Measurements from ENCODE around the gene COMT. TPM values are rescaled to one million over a fixed set of nuclear protein-coding genes. Genes with fewer than 3 reads are reported as not detected.

Gene COMT
- total RNA-seq, 1 experiment from 2014 or later = 288 TPM

GRCh38 chr22:19979712-19980493 lies 38.3 kb downstream of the COMT start:
- no peak for DNase-seq (ENCODE audit: low read depth in 1 of 2, low spot score in 2 of 2)
- H3K9me3 ChIP-seq (replicated peaks) = no peaks in the 10 kb centered on the region
- no peak overlapping the region for H3K27ac ChIP-seq
- H3K4me3 ChIP-seq = no peak overlapping the region
- no peaks in the 10 kb centered on the region for H3K36me3 ChIP-seq
- peaks cover 10% of the 10 kb centered on the region for H3K4me1 ChIP-seq (replicated peaks)
- no peaks in the 10 kb centered on the region for H3K27me3 ChIP-seq (replicated peaks)

DNA sequence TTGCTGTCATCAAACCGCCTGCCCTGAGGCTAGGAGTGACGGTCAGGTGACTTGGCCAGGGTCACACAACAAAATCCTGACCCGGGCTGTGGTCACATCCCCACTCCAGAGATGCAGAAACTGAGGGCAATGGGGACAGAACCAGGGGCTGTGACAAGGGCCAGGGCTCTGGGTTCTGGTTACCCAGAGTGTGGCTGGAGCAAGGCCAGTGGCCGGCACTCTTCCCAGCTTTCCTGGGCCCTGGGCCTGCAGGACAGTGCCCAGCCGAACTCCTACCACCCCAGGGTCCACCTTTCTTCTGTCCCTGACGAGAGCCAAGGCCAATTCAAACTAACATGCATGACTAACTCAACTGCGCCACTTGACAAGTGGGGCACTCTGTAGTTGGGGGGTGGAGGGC lies 39.2 kb downstream of the COMT start:
- DNase-seq (ENCODE audit: low read depth in 1 of 2, low spot score in 2 of 2) = no peak

DNA sequence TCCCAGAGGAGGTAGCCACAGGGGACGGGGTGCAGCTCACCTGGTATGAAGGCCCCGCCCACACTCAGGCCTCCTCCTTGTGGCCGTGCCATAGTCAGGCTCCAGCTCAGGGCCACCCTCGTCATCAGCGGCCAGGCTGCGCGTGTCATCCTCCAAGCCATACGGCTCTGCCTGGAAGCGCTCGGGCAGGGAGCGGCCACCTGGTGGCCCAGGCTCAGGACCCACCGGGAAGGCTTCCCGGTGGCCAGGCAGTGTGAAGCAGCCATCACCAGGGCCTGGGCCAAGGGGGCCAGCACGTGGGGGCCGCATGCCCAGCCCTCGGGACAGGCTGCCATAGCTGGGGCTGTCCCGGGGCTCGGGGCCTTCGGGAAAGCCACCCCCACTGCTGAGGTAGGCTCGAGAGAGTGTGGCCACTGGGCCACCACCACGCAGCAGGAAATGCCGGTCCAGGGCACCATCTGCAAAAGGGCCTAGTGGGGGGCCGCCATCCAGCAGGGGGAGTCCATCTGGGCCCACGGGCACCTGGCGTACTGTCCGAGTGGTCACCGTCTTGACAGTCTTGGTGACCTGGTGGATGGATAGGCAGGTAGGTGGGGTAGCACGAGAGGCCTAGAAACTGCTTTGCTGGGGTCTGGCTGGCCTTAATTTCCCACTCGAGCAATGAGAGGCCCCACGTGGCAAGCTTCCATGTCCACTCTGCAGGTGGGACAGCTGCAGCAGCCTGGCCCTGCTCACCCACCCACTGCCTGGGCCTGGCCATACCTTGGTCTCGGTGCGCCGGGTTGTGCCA lies 39.8 kb downstream of the COMT start:
- H3K4me1 ChIP-seq (replicated peaks) = peaks cover 15% of the 10 kb centered on the region
- H3K36me3 ChIP-seq = no peaks in the 10 kb centered on the region
- H3K9me3 ChIP-seq (replicated peaks) = no peaks in the 10 kb centered on the region
- H3K4me3 ChIP-seq = no peak overlapping the region
- no peak for DNase-seq (ENCODE audit: low read depth in 1 of 2, low spot score in 2 of 2)
- no peak overlapping the region for H3K27ac ChIP-seq
- H3K27me3 ChIP-seq (replicated peaks) = no peaks in the 10 kb centered on the region

More for the DNA sequence above, 39.2 kb downstream of the COMT start:
- H3K27ac ChIP-seq = no peak overlapping the region
- H3K4me1 ChIP-seq (replicated peaks) = peaks cover 10% of the 10 kb centered on the region
- H3K9me3 ChIP-seq (replicated peaks) = no peaks in the 10 kb centered on the region
- no peaks in the 10 kb centered on the region for H3K27me3 ChIP-seq (replicated peaks)
- H3K4me3 ChIP-seq = no peak overlapping the region
- H3K36me3 ChIP-seq = no peaks in the 10 kb centered on the region

DNA sequence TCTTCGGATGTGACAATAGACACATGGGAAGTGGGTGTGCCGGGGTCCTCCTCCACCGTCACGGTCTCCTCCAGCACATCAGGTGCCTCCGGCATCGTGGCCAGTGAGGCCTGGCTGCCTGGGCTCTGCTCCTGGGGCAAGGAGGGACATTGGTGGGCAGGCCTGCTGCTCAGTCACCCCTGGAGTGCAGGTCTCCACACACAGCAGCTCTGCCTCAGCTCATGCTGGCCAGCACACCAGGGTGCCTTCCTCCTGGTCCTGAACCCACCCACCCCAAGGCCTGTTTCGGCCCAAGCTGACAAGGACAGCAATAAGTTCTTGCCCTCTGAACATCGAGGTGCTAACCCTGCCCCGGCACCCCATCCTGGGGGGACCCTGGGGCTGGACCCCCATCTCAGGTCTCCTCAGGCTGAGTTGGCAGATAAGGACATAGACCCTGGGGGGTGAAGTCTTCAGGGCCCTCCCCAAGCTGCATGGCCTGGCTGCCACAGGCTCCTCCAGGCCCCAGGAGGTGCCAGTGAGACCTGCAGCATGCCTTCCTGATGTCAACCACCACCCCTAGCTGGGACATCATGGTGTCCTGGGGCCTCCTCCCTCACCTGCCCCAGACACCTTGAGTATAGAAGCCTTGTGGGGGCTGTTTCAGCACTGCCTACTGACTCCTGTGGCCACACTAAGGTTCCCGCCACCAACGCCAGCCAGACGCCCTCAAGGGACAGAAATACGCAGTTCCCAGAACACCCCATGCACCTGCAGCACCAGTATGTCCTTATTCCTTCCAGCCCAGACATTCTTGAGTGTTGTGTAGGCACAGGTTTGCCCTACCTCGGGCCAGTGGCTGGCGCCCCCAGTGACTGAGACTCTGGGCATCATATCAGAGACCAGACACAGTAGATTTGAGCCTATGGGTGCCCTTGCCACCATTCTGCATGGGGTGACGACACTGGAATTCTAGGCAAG lies 40.7 kb downstream of the COMT start:
- peaks cover 21% of the 10 kb centered on the region for H3K4me1 ChIP-seq (replicated peaks)
- no peak overlapping the region for H3K27ac ChIP-seq
- DNase-seq (ENCODE audit: low read depth in 1 of 2, low spot score in 2 of 2) = no peak
- H3K36me3 ChIP-seq = no peaks in the 10 kb centered on the region
- H3K9me3 ChIP-seq (replicated peaks) = no peaks in the 10 kb centered on the region
- H3K4me3 ChIP-seq = no peak overlapping the region
- no peaks in the 10 kb centered on the region for H3K27me3 ChIP-seq (replicated peaks)

- Histone ChIP-seq H3K4me1 (replicated peaks) (peaks cover 21% of the 10 kb centered on the region), H3K4me3 (no peak overlapping the region), H3K9me3 (replicated peaks) (no peaks in the 10 kb centered on the region), H3K27ac (no peak overlapping the region), H3K27me3 (replicated peaks) (no peaks in the 10 kb centered on the region), H3K36me3 (no peaks in the 10 kb centered on the region)
- no peak for DNase-seq (ENCODE audit: low read depth in 1 of 2, low spot score in 2 of 2)
Observed at GRCh38 chr22:19982991-19983578, 41.5 kb downstream of the COMT start.

DNA sequence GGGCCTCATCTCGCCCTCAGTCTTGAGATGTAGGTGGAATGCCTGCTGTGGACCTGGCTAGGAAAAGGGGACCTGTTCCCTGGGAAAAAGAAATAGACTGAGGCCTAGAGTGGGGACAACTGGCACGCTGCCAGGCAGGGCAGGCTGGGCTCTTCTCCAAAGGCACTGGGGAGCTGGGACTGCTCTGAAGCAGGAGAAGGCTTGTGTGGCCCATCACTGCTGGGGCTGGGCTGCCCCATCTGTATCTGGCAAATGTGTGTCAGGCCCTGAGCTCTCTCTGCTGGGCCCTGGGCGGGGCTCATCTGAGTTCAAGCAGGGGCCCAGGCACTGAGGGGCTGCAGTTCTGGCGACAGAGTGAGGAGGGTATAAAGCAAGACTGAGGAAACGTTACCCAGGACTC lies 42.2 kb downstream of the COMT start:
- peaks cover 21% of the 10 kb centered on the region for H3K4me1 ChIP-seq (replicated peaks)
- H3K9me3 ChIP-seq (replicated peaks) = no peaks in the 10 kb centered on the region
- no peak overlapping the region for H3K4me3 ChIP-seq
- H3K36me3 ChIP-seq = no peaks in the 10 kb centered on the region
- H3K27ac ChIP-seq = no peak overlapping the region
- DNase-seq (ENCODE audit: low read depth in 1 of 2, low spot score in 2 of 2) = no peak
- no peaks in the 10 kb centered on the region for H3K27me3 ChIP-seq (replicated peaks)

GRCh38 chr22:19984201-19984753 lies 42.7 kb downstream of the COMT start:
- no peaks in the 10 kb centered on the region for H3K9me3 ChIP-seq (replicated peaks)
- H3K4me3 ChIP-seq = no peak overlapping the region
- DNase-seq (ENCODE audit: low read depth in 1 of 2, low spot score in 2 of 2) = peak in 1 of 2 experiments; percentile 68
- no peak overlapping the region for H3K27ac ChIP-seq
- H3K36me3 ChIP-seq = no peaks in the 10 kb centered on the region
- no peaks in the 10 kb centered on the region for H3K27me3 ChIP-seq (replicated peaks)
- peaks cover 21% of the 10 kb centered on the region for H3K4me1 ChIP-seq (replicated peaks)

GRCh38 chr22:19984851-19985811 lies 43.6 kb downstream of the COMT start:
- no peaks in the 10 kb centered on the region for H3K36me3 ChIP-seq
- DNase-seq (ENCODE audit: low read depth in 1 of 2, low spot score in 2 of 2) = no peak
- no peak overlapping the region for H3K4me3 ChIP-seq
- peaks cover 21% of the 10 kb centered on the region for H3K4me1 ChIP-seq (replicated peaks)
- no peaks in the 10 kb centered on the region for H3K27me3 ChIP-seq (replicated peaks)
- no peak overlapping the region for H3K27ac ChIP-seq
- no peaks in the 10 kb centered on the region for H3K9me3 ChIP-seq (replicated peaks)

GRCh38 chr22:19986011-19986409 lies 44.4 kb downstream of the COMT start:
- Histone ChIP-seq H3K4me1 (replicated peaks) (peaks cover 21% of the 10 kb centered on the region), H3K9me3 (replicated peaks) (no peaks in the 10 kb centered on the region), H3K36me3 (no peaks in the 10 kb centered on the region), H3K27ac (no peak overlapping the region), H3K27me3 (replicated peaks) (no peaks in the 10 kb centered on the region), H3K4me3 (peak overlapping the region; percentile 49)
- DNase-seq (ENCODE audit: low read depth in 1 of 2, low spot score in 2 of 2) = no peak

GRCh38 chr22:19986410-19987341 lies 45.1 kb downstream of the COMT start:
- Histone ChIP-seq H3K4me3 (peak overlapping the region; percentile 49), H3K4me1 (replicated peaks) (peaks cover 26% of the 10 kb centered on the region), H3K9me3 (replicated peaks) (no peaks in the 10 kb centered on the region), H3K36me3 (no peaks in the 10 kb centered on the region), H3K27ac (no peak overlapping the region), H3K27me3 (replicated peaks) (no peaks in the 10 kb centered on the region)
- DNase-seq (ENCODE audit: low read depth in 1 of 2, low spot score in 2 of 2) = peak; percentile 71 to 78

- Histone ChIP-seq H3K36me3 (no peaks in the 10 kb centered on the region), H3K4me3 (no peak overlapping the region), H3K9me3 (replicated peaks) (no peaks in the 10 kb centered on the region), H3K27ac (no peak overlapping the region), H3K27me3 (replicated peaks) (no peaks in the 10 kb centered on the region), H3K4me1 (replicated peaks) (peaks cover 28% of the 10 kb centered on the region)
- DNase-seq (ENCODE audit: low read depth in 1 of 2, low spot score in 2 of 2) = no peak
Observed at GRCh38 chr22:19987394-19988306, 46.1 kb downstream of the COMT start.

Measured in SJSA1 (cell line).